ENCODE data around the gene RNU7-1. TPM values are rescaled to one million over a fixed set of nuclear protein-coding genes. Genes with fewer than 3 reads are reported as not detected.

RNU7-1 gene
- total and polyA plus RNA-seq, 2 donors (not counting 1 experiment from before 2014, with no cell fraction given) = not detected

DNA sequence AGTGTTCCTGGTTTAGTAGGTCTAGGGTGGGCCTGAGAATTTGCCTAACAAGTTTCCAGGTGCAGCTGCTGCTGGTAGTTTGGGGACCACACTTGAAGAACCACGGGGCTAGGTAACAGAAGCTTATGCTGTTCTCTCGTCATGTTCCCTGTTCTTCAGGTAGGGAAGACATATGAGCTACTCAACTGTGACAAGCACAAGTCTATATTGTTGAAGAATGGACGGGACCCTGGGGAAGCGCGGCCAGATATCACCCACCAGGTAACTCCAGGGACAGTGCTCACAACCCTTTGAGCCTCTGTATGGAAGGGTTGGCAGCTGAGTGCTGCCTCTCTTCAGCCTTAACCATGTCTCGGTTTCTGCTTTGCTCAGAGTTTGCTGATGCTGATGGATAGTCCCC lies 30.6 kb downstream of the RNU7-1 start:
- H3K9me3 Mint-ChIP-seq (ENCODE audit: insufficient read depth) = no peaks in the 10 kb centered on the region
- ChIA-PET CTCF (interaction anchor here (0.8 to 2.3 kb wide), 5 partner anchors 30 to 145 kb away, joined by 3 to 9 read pairs (median 3); partner anchors contain the start of genes C12orf57 and RNU7-1), POLR2A (no interaction called here)
- Histone ChIP-seq H3K36me3 (replicated peaks in 1 of 2; ENCODE audit: control extremely low read depth in 1 of 2, control insufficient read depth in 1 of 2, extremely low read depth in 1 of 2, insufficient read depth in 2 of 2, low read length in 1 of 2) (peaks cover 1 to 48% of the 10 kb centered on the region in 2 experiments), H3K4me3 (ENCODE audit: control extremely low read depth in 1 of 5, extremely low read depth in 1 of 5, insufficient read depth in 1 of 5, low read depth in 2 of 5, low read length in 4 of 5) (no peak overlapping the region), H3K9ac (ENCODE audit: low read length) (no peak overlapping the region), H3K27me3 (replicated peaks in 1 of 4; ENCODE audit: control extremely low read depth in 1 of 4, control insufficient read depth in 3 of 4, insufficient read depth in 4 of 4, low read length in 3 of 4) (no peaks in the 10 kb centered on the region), H3K27ac (ENCODE audit: low read length in 2 of 2) (no peak overlapping the region), H3K4me2 (replicated peaks; ENCODE audit: low read depth, low read length, poor library complexity, severe bottlenecking) (no peak overlapping the region), H3K79me2 (ENCODE audit: control insufficient read depth, insufficient read depth, low read length) (peaks cover 53% of the 10 kb centered on the region), H3K9me3 (ENCODE audit: control extremely low read depth in 1 of 3, control insufficient read depth in 2 of 3, insufficient read depth in 1 of 3, low read length in 2 of 3) (no peaks in the 10 kb centered on the region), H4K20me1 (ENCODE audit: control insufficient read depth, insufficient read depth, low read length, poor library complexity, severe bottlenecking) (peaks cover 20% of the 10 kb centered on the region), H2AFZ (ENCODE audit: insufficient read depth, low read depth, low read length, poor library complexity, severe bottlenecking) (no peak overlapping the region), H3K4me1 (ENCODE audit: control insufficient read depth in 2 of 2, insufficient read depth in 2 of 2, low read length in 2 of 2) (peaks cover 14 to 19% of the 10 kb centered on the region in 2 donors)
- ATAC-seq (ENCODE audit: low read depth) (no peak), DNase-seq (no peak)
- H3K27ac Mint-ChIP-seq = no peak overlapping the region
- TF ChIP-seq EZH2 (IDR thresholded peaks at IDR 0.05; ENCODE audit: borderline replicate concordance, insufficient read depth, low read depth, low read length, poor library complexity, severe bottlenecking) = no peak
- TF ChIP-seq, protein P1, sequence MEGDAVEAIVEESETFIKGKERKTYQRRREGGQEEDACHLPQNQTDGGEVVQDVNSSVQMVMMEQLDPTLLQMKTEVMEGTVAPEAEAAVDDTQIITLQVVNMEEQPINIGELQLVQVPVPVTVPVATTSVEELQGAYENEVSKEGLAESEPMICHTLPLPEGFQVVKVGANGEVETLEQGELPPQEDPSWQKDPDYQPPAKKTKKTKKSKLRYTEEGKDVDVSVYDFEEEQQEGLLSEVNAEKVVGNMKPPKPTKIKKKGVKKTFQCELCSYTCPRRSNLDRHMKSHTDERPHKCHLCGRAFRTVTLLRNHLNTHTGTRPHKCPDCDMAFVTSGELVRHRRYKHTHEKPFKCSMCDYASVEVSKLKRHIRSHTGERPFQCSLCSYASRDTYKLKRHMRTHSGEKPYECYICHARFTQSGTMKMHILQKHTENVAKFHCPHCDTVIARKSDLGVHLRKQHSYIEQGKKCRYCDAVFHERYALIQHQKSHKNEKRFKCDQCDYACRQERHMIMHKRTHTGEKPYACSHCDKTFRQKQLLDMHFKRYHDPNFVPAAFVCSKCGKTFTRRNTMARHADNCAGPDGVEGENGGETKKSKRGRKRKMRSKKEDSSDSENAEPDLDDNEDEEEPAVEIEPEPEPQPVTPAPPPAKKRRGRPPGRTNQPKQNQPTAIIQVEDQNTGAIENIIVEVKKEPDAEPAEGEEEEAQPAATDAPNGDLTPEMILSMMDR (IDR thresholded peaks at IDR 0.05) = no peak
- intact Hi-C loops (cut with micrococcal nuclease) = no loop called here
- WGBS (ENCODE audit: insufficient coverage) = 80% methylated on average over 6 of the region's 6 CpGs
- peaks cover 27% of the 10 kb centered on the region for H3K4me1 Mint-ChIP-seq
- H3K27me3 Mint-ChIP-seq = no peaks in the 10 kb centered on the region
- no peak overlapping the region for H3K4me3 Mint-ChIP-seq

DNA sequence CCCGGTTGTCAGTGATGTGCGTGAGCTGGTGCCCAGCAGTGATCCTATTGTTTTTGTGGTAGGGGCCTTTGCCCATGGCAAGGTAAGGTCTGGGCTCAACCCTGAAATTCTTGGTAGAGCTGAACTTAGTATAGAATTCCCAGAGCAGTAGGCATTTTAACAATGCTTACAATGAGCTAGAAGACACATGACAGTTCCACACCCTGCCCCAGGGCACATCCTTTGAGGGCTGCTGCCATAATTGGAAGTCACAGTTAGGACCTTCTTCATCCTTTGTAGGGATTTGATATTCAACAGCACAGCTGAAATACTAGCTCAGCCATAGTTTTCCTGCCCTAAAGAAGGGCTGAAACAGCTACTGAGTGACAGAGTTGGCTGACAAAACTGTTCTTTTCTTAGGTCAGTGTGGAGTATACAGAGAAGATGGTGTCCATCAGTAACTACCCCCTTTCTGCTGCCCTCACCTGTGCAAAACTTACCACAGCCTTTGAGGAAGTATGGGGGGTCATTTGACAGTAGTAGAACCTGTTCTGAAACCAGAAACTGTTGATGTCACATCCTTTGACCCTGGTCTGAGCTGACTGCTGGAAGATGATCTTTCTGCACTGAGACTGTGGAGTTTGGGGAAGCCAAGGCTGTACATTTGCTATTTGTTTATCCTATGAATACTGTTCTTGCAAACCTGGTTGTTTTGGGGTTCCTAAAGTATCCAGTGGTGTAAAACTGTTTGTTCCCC lies 31.8 kb downstream of the RNU7-1 start:
- peaks cover 1 to 53% of the 10 kb centered on the region in 2 experiments for H3K36me3 ChIP-seq (replicated peaks in 1 of 2; ENCODE audit: control extremely low read depth in 1 of 2, control insufficient read depth in 1 of 2, extremely low read depth in 1 of 2, insufficient read depth in 2 of 2, low read length in 1 of 2)
- DNase-seq = no peak
- peaks cover 41% of the 10 kb centered on the region for H3K79me2 ChIP-seq (ENCODE audit: control insufficient read depth, insufficient read depth, low read length)
- 90% methylated on average over 2 of the region's 2 CpGs for WGBS (ENCODE audit: insufficient coverage)
- H3K27me3 ChIP-seq (replicated peaks in 1 of 4; ENCODE audit: control extremely low read depth in 1 of 4, control insufficient read depth in 3 of 4, insufficient read depth in 4 of 4, low read length in 3 of 4) = no peaks in the 10 kb centered on the region
- no peak overlapping the region for H3K9ac ChIP-seq (ENCODE audit: low read length)
- Mint-ChIP-seq H3K4me3 (no peak overlapping the region), H3K27me3 (no peaks in the 10 kb centered on the region), H3K27ac (no peak overlapping the region), H3K9me3 (ENCODE audit: insufficient read depth) (no peaks in the 10 kb centered on the region), H3K4me1 (peaks cover 18% of the 10 kb centered on the region)
- no peak overlapping the region for H3K4me3 ChIP-seq (ENCODE audit: control extremely low read depth in 1 of 5, extremely low read depth in 1 of 5, insufficient read depth in 1 of 5, low read depth in 2 of 5, low read length in 4 of 5)
- no peaks in the 10 kb centered on the region for H3K9me3 ChIP-seq (ENCODE audit: control extremely low read depth in 1 of 3, control insufficient read depth in 2 of 3, insufficient read depth in 1 of 3, low read length in 2 of 3)
- no peak for TF ChIP-seq EZH2 (IDR thresholded peaks at IDR 0.05; ENCODE audit: borderline replicate concordance, insufficient read depth, low read depth, low read length, poor library complexity, severe bottlenecking)
- TF ChIP-seq, protein P1 (IDR thresholded peaks at IDR 0.05) = no peak
- peaks cover 17% of the 10 kb centered on the region for H4K20me1 ChIP-seq (ENCODE audit: control insufficient read depth, insufficient read depth, low read length, poor library complexity, severe bottlenecking)
- ATAC-seq (ENCODE audit: low read depth) = no peak
- no peak overlapping the region for H2AFZ ChIP-seq (ENCODE audit: insufficient read depth, low read depth, low read length, poor library complexity, severe bottlenecking)
- H3K4me2 ChIP-seq (replicated peaks; ENCODE audit: low read depth, low read length, poor library complexity, severe bottlenecking) = no peak overlapping the region
- intact Hi-C loops (cut with micrococcal nuclease) = no loop called here
- H3K4me1 ChIP-seq (ENCODE audit: control insufficient read depth in 2 of 2, insufficient read depth in 2 of 2, low read length in 2 of 2) = peaks cover 7 to 9% of the 10 kb centered on the region in 2 donors
- H3K27ac ChIP-seq (ENCODE audit: low read length in 2 of 2) = no peak overlapping the region
- ChIA-PET POLR2A (no interaction called here), CTCF (interaction anchor here (0.8 to 2.3 kb wide), 6 partner anchors 31 to 209 kb away, joined by 3 to 9 read pairs (median 4); partner anchors contain the start of genes C12orf57, C1R, LPCAT3 and RNU7-1)

Data from B cell (primary cell).